HepG2 (cell line): ENCODE data around the gene SMO. TPM values are rescaled to one million over a fixed set of nuclear protein-coding genes. Genes with fewer than 3 reads are reported as not detected.

ENCODE experiments used
- ATF7 ChIP-seq, 2 experiments: fragments of 450-650 bp in 1 of 2; sonication (generic) in 1 of 2; formaldehyde crosslinking in 1 of 2; IDR thresholded peaks; 2 replicates each; pipeline versions ENCODE4 v1.4.0 to v1.6.1; 2016 to 2020; ENCODE audit warnings: antibody characterized with exemption in 1 of 2, mild to moderate bottlenecking in 1 of 2, missing genetic modification reagents in 1 of 2
- BCL6 ChIP-seq: IDR thresholded peaks from 2 replicates; pipeline ENCODE4 v1.6.1; 2016; ENCODE audit warnings: missing genetic modification reagents, missing compliant biosample characterization
- CHD2 ChIP-seq: IDR thresholded peaks from 2 replicates; pipeline ENCODE4 v1.6.1; 2011; ENCODE audit warnings: low read depth, low read length, improper control_type of control experiment
- NCOA5 ChIP-seq: sonication (generic); formaldehyde crosslinking; IDR thresholded peaks from 2 replicates; pipeline ENCODE4 v1.4.0; 2020; ENCODE audit warnings: missing genetic modification reagents
- NFYC ChIP-seq: IDR thresholded peaks from 2 replicates; pipeline ENCODE4 v1.6.1; 2016; ENCODE audit warnings: missing genetic modification reagents, missing compliant biosample characterization
- RCOR2 ChIP-seq: IDR thresholded peaks from 2 replicates; pipeline ENCODE4 v1.6.1; 2016; ENCODE audit warnings: missing biosample characterization, missing genetic modification reagents
- SMC3 ChIP-seq: IDR thresholded peaks from 2 replicates; pipeline ENCODE4 v1.6.1; 2011; ENCODE audit warnings: low read length, improper control_type of control experiment
- SMYD3 ChIP-seq: sonication (generic); formaldehyde crosslinking; IDR thresholded peaks from 2 replicates; pipeline ENCODE4 v1.8.1; 2023; ENCODE audit warnings: mild to moderate bottlenecking, missing genetic modification reagents
- ZBTB3 ChIP-seq: sonication (generic); formaldehyde crosslinking; IDR thresholded peaks from 2 replicates; pipeline ENCODE4 v1.4.0; 2020; ENCODE audit warnings: low read depth, mild to moderate bottlenecking, moderate library complexity, missing genetic modification reagents, borderline replicate concordance
- ZEB1 ChIP-seq: IDR thresholded peaks from 2 replicates; pipeline ENCODE4 v1.6.1; 2012; ENCODE audit warnings: mild to moderate bottlenecking, low read depth, inconsistent platforms; ENCODE audit not compliant: insufficient replicate concordance
- ZNF549 ChIP-seq: sonication (generic); formaldehyde crosslinking; IDR thresholded peaks from 2 replicates; pipeline ENCODE4 v1.5.0; 2020; ENCODE audit warnings: missing genetic modification reagents
- ZNF552 ChIP-seq: sonication (generic); formaldehyde crosslinking; IDR thresholded peaks from 2 replicates; pipeline ENCODE4 v1.9.0; 2022; ENCODE audit warnings: missing genetic modification reagents, mild to moderate bottlenecking, borderline replicate concordance
- ZNF720 ChIP-seq: sonication (generic); formaldehyde crosslinking; IDR thresholded peaks from 2 replicates; pipeline ENCODE4 v1.4.0; 2020; ENCODE audit warnings: missing genetic modification reagents
- ZNF782 ChIP-seq: sonication (generic); formaldehyde crosslinking; IDR thresholded peaks from 2 replicates; pipeline ENCODE4 v1.4.0; 2020; ENCODE audit warnings: missing genetic modification reagents, mild to moderate bottlenecking, borderline replicate concordance
- ZNF790 ChIP-seq: sonication (generic); formaldehyde crosslinking; IDR thresholded peaks from 2 replicates; pipeline ENCODE4 v1.8.0; 2022; ENCODE audit warnings: missing genetic modification reagents, mild to moderate bottlenecking, borderline replicate concordance
- polyA plus RNA-seq, 8 experiments: library from polyadenylated mRNA; depleted of rRNA in 3 of 8; stranded (reverse) in 7 of 8; unstranded in 1 of 8; fragments of >200 nt; fragmentation: Illumina TruSeq in 4 of 8; extraction: Trizol in 4 of 8; gene quantifications; 2 replicates each; pipeline versions ENCODE4 v1.2.1 to v1.2.3, GENCODE V29; 2011 to 2016; ENCODE audit warnings: low read depth in 4 of 8, missing spikeins in 1 of 8, mixed read lengths in 1 of 8; ENCODE audit not compliant: insufficient read depth in 1 of 8
- total RNA-seq, 5 experiments: library from RNA; depleted of rRNA; stranded (reverse); fragments of >200 nt; fragmentation: Illumina TruSeq; extraction: Trizol; gene quantifications; 2 replicates each; pipeline ENCODE4 v1.2.3, GENCODE V29; 2016; ENCODE audit warnings: low read depth in 1 of 5
- TF ChIP-seq, protein P1 (sequence below): sonication (generic); formaldehyde crosslinking; IDR thresholded peaks from 2 replicates; pipeline ENCODE4 v1.8.1; 2023; ENCODE audit warnings: mild to moderate bottlenecking, moderate library complexity, missing genetic modification reagents
- TF ChIP-seq, protein P2 (sequence below), 2 experiments: fragments of 450-650 bp in 1 of 2; sonication (generic) in 1 of 2; formaldehyde crosslinking in 1 of 2; IDR thresholded peaks; 2 replicates each; pipeline versions ENCODE4 v1.6.1 to v1.8.0; 2016 to 2022; ENCODE audit warnings: antibody characterized with exemption in 1 of 2, mild to moderate bottlenecking in 1 of 2, missing genetic modification reagents in 1 of 2
- TF ChIP-seq, protein P3 (sequence below): sonication (generic); formaldehyde crosslinking; IDR thresholded peaks from 2 replicates; pipeline ENCODE4 v1.5.0; 2020; ENCODE audit warnings: missing genetic modification reagents, mild to moderate bottlenecking, borderline replicate concordance

SMO gene
- total and polyA plus RNA-seq, 2 of the 13 experiments (the other 11 are each of a cell fraction or from before 2014, with no cell fraction given): 23.8 to 32.3 TPM

DNA sequence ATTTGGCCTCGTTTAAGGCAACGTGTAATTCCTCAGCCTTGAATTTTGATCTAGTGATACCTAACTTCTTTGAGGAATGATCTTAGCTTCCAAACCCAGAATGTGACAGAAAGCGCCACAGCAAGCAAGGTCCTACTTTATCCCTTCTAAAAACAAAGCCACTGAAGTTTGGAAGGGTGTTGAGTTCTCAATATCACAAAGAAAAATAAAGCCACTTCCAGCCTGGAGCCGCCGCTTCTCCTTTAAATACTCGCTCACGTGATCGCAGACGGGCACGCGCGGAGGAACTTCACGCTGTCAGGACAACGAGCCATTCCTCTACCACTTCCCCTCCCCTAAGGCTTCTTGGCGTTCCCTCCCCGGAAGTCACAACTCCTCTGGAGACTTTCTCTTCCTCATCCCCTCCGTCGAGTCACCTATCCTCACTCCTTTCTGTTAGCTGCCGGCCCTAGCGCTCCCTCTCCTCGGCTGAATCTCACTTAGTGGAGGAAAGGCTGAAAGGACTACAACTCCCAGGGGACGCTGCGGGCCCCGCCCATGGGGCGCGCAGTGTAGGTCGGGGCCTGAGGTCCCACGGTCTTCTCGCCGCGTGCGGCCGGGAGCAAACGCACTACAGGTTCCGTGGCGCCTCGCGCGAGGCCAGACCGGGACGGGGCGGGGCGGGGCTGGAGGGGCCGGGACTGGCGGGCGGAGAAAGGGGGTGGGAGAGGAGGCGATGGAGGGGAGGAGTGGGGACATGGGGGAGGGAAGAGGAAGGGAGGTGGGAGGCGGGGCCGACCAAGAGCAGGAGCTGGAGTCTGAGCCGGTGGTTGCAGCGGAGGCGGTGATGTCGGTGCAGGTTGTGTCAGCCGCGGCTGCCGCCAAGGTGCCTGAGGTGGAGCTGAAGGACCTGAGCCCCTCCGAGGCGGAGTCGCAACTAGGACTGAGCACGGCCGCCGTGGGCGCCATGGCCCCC lies 36.1 kb downstream of the SMO start, which contains the start of gene AHCYL2 (continued):
- TF ChIP-seq ZNF552 (CRISPR knock-in tag): no peak
- TF ChIP-seq ZNF720 (CRISPR knock-in tag): no peak
- TF ChIP-seq ZEB1: no peak
- TF ChIP-seq NCOA5 (CRISPR knock-in tag): no peak
- no peak for TF ChIP-seq ZNF549
- no peak for TF ChIP-seq SMC3
- TF ChIP-seq, protein P1, sequence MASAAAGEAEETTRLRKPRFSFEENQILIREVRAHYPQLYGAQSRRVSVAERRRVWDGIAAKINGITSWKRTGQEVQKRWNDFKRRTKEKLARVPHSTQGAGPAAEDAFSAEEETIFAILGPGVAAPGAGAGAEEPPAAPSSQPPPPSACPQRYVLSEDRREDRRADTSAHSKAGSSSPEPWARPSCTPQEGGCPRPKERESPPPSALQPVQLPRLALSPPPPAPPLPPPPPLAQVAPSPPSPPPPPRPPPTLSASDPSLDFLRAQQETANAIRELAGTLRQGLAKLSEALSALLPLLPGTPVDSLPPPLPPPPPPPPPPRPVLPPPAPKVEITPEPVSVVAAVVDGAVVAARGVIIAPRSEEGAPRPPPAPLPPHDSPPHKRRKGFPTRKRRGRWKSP (CRISPR knock-in tag): no peak
- TF ChIP-seq ATF7 (IDR thresholded peaks at IDR 0.05): no peak
- TF ChIP-seq ATF7 (CRISPR knock-in tag; IDR thresholded peaks at IDR 0.05): no peak
- TF ChIP-seq BCL6 (CRISPR knock-in tag): no peak
- no peak for TF ChIP-seq ZBTB3 (CRISPR knock-in tag)
- TF ChIP-seq, protein P2, sequence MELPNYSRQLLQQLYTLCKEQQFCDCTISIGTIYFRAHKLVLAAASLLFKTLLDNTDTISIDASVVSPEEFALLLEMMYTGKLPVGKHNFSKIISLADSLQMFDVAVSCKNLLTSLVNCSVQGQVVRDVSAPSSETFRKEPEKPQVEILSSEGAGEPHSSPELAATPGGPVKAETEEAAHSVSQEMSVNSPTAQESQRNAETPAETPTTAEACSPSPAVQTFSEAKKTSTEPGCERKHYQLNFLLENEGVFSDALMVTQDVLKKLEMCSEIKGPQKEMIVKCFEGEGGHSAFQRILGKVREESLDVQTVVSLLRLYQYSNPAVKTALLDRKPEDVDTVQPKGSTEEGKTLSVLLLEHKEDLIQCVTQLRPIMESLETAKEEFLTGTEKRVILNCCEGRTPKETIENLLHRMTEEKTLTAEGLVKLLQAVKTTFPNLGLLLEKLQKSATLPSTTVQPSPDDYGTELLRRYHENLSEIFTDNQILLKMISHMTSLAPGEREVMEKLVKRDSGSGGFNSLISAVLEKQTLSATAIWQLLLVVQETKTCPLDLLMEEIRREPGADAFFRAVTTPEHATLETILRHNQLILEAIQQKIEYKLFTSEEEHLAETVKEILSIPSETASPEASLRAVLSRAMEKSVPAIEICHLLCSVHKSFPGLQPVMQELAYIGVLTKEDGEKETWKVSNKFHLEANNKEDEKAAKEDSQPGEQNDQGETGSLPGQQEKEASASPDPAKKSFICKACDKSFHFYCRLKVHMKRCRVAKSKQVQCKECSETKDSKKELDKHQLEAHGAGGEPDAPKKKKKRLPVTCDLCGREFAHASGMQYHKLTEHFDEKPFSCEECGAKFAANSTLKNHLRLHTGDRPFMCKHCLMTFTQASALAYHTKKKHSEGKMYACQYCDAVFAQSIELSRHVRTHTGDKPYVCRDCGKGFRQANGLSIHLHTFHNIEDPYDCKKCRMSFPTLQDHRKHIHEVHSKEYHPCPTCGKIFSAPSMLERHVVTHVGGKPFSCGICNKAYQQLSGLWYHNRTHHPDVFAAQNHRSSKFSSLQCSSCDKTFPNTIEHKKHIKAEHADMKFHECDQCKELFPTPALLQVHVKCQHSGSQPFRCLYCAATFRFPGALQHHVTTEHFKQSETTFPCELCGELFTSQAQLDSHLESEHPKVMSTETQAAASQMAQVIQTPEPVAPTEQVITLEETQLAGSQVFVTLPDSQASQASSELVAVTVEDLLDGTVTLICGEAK (IDR thresholded peaks at IDR 0.05): no peak
- TF ChIP-seq, protein P2 (CRISPR knock-in tag; IDR thresholded peaks at IDR 0.05): peak; percentile 41; the same call in 1 of the 2 replicates
- no peak for TF ChIP-seq ZNF782 (CRISPR knock-in tag)
- peak; percentile 21; the same call in 1 of the 2 replicates for TF ChIP-seq NFYC (CRISPR knock-in tag)
- TF ChIP-seq CHD2: peak; percentile 90
- 0 out of 2 replicates have a peak, but pooled peaks have one; percentile 20 for TF ChIP-seq SMYD3 (CRISPR knock-in tag)
- no peak for TF ChIP-seq RCOR2
- TF ChIP-seq, protein P3, sequence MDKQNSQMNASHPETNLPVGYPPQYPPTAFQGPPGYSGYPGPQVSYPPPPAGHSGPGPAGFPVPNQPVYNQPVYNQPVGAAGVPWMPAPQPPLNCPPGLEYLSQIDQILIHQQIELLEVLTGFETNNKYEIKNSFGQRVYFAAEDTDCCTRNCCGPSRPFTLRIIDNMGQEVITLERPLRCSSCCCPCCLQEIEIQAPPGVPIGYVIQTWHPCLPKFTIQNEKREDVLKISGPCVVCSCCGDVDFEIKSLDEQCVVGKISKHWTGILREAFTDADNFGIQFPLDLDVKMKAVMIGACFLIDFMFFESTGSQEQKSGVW (CRISPR knock-in tag): no peak
- no peak for TF ChIP-seq ZNF790 (CRISPR knock-in tag)
